Left lung (tissue), 10 donors: ENCODE measurements around the gene IRX4. TPM values are rescaled to one million over a fixed set of nuclear protein-coding genes. Genes with fewer than 3 reads are reported as not detected.

Experiments used
- ATAC-seq: fragments of 200-7000 bp; cut with Tn5 transposase; one replicate; pipeline ENCODE4 v1.9.1; 2020; ENCODE audit warnings: moderate library complexity
- DNase-seq, 4 donors: peaks; one replicate each; pipeline ENCODE4 v3.0.0-alpha.2; 2013 to 2020
- H3K27ac ChIP-seq, 2 donors: fragments of 200-600 bp; sonication (generic) in 1 of 2; one replicate each; pipeline versions ENCODE4 v1.5.0 to v1.8.0; 2020 to 2021
- H3K27me3 ChIP-seq, 2 donors: fragments of 200-600 bp; sonication (generic) in 1 of 2; one replicate each; pipeline versions ENCODE4 v1.5.0 to v1.8.0; 2020 to 2021
- H3K36me3 ChIP-seq, 2 donors: fragments of 200-600 bp; sonication (generic) in 1 of 2; one replicate each; pipeline versions ENCODE4 v1.5.0 to v1.8.0; 2020 to 2021
- H3K4me1 ChIP-seq, 2 donors: fragments of 200-600 bp; one replicate each; pipeline ENCODE4 v1.8.0; 2021
- H3K4me3 ChIP-seq, 2 donors: fragments of 200-600 bp; sonication (generic) in 1 of 2; one replicate each; pipeline versions ENCODE4 v1.5.0 to v1.8.0; 2020 to 2021; ENCODE audit warnings: mild to moderate bottlenecking in 1 of 2
- H3K9me3 ChIP-seq, 2 donors: fragments of 200-600 bp; sonication (generic) in 1 of 2; one replicate each; pipeline versions ENCODE4 v1.5.0 to v1.8.0; 2020 to 2021
- CTCF ChIP-seq, 2 donors: fragments of 200-600 bp; sonication (generic) in 1 of 2; IDR thresholded peaks; one replicate each; pipeline versions ENCODE4 v1.5.0 to v1.8.0; 2021; ENCODE audit warnings: antibody characterized with exemption in 2 of 2
- intact Hi-C, 2 donors: fragments of 100-400 bp; cut with DNase I; formaldehyde crosslinking; loops; one replicate each; pipeline versions ENCODE4 v1.11.2 to v1.14.2; 2022
- polyA plus RNA-seq, 6 donors: library from polyadenylated mRNA; unstranded; fragments of 120-200 nt; gene quantifications; one replicate each; pipeline ENCODE4 v1.2.1, GENCODE V29; 2013; ENCODE audit not compliant: insufficient read length in 6 of 6
- total RNA-seq, 2 donors: library from RNA; stranded (reverse); fragmentation: NEBNext Ultra II Directional; extraction: Animal tissue kit (Norgen Biotek cat#: 25700); gene quantifications; one replicate each; pipeline ENCODE4 v1.2.1, GENCODE V29; 2021
- donor health status: DM: no; HTN: yes; CAD: no.
- donor health status: DM: no; HTN: no; CAD: no.

Gene IRX4
- total and polyA plus RNA-seq, 8 donors, result not detected

GRCh38 chr5:1914471-1914870, 31.7 kb upstream of the IRX4 start:
- peaks cover 0 to 9% of the 10 kb centered on the region in 2 donors for H3K9me3 ChIP-seq
- no peak for TF ChIP-seq CTCF (IDR thresholded peaks at IDR 0.05)
- ATAC-seq, result no peak
- H3K4me1 ChIP-seq, result no peaks in the 10 kb centered on the region
- peak in 1 of 4 donors; percentile 50 for DNase-seq
- no peaks in the 10 kb centered on the region for H3K36me3 ChIP-seq
- intact Hi-C loops, result no loop called here
- H3K27ac ChIP-seq, result no peak overlapping the region
- no peak overlapping the region for H3K4me3 ChIP-seq
- H3K27me3 ChIP-seq, result peaks cover 0 to 40% of the 10 kb centered on the region in 2 donors

GRCh38 chr5:1913578-1913977, 30.9 kb upstream of the IRX4 start:
- Histone ChIP-seq H3K4me1 (no peaks in the 10 kb centered on the region), H3K9me3 (peaks cover 0 to 9% of the 10 kb centered on the region in 2 donors), H3K27ac (no peak overlapping the region), H3K27me3 (peaks cover 0 to 32% of the 10 kb centered on the region in 2 donors), H3K4me3 (no peak overlapping the region), H3K36me3 (no peaks in the 10 kb centered on the region)
- intact Hi-C loops, result no loop called here
- ATAC-seq (no peak), DNase-seq (no peak)
- TF ChIP-seq CTCF (IDR thresholded peaks at IDR 0.05), result no peak

- TF ChIP-seq CTCF (IDR thresholded peaks at IDR 0.05), result no peak
These were observed 30.3 kb upstream of the IRX4 start for GRCh38 chr5:1912951-1913565.

GRCh38 chr5:1911773-1912235, 29.1 kb upstream of the IRX4 start:
- Histone ChIP-seq H3K4me3 (no peak overlapping the region), H3K27ac (no peak overlapping the region), H3K9me3 (peaks cover 0 to 9% of the 10 kb centered on the region in 2 donors), H3K4me1 (no peaks in the 10 kb centered on the region), H3K27me3 (peaks cover 0 to 19% of the 10 kb centered on the region in 2 donors), H3K36me3 (no peaks in the 10 kb centered on the region)
- intact Hi-C loops, result no loop called here
- peak in 1 of 4 donors; percentile 56 for DNase-seq
- TF ChIP-seq CTCF (IDR thresholded peaks at IDR 0.05), result no peak
- no peak for ATAC-seq

More at GRCh38 chr5:1912951-1913565, 30.3 kb upstream of the IRX4 start:
- Histone ChIP-seq H3K4me3 (no peak overlapping the region), H3K4me1 (no peaks in the 10 kb centered on the region), H3K36me3 (no peaks in the 10 kb centered on the region), H3K9me3 (peaks cover 0 to 9% of the 10 kb centered on the region in 2 donors), H3K27me3 (peaks cover 0 to 28% of the 10 kb centered on the region in 2 donors), H3K27ac (no peak overlapping the region)
- ATAC-seq (no peak), DNase-seq (peak in 1 of 4 donors; percentile 58)
- intact Hi-C loops, result no loop called here

GRCh38 chr5:1910861-1911772, 28.4 kb upstream of the IRX4 start:
- Histone ChIP-seq H3K36me3 (no peaks in the 10 kb centered on the region), H3K27ac (no peak overlapping the region), H3K4me3 (no peak overlapping the region), H3K9me3 (peaks cover 0 to 9% of the 10 kb centered on the region in 2 donors), H3K27me3 (peaks cover 0 to 13% of the 10 kb centered on the region in 2 donors), H3K4me1 (no peaks in the 10 kb centered on the region)
- ATAC-seq (no peak), DNase-seq (no peak)
- TF ChIP-seq CTCF (IDR thresholded peaks at IDR 0.05), result no peak
- intact Hi-C loops, result no loop called here
